Left lung (tissue), 10 donors: ENCODE results near the gene FBXO31. TPM values are rescaled to one million over a fixed set of nuclear protein-coding genes. Genes with fewer than 3 reads are reported as not detected.
A peak's percentile ranks its signal among the peaks of the same experiment; 100 is the strongest.

Experiments
- ATAC-seq: fragments of 200-7000 bp; cut with Tn5 transposase; one replicate; pipeline ENCODE4 v1.9.1; 2020; ENCODE audit warnings: moderate library complexity
- DNase-seq, 4 donors: peaks; one replicate each; pipeline ENCODE4 v3.0.0-alpha.2; 2013 to 2020
- H3K27ac ChIP-seq, 2 donors: fragments of 200-600 bp; sonication (generic) in 1 of 2; one replicate each; pipeline versions ENCODE4 v1.5.0 to v1.8.0; 2020 to 2021
- H3K27me3 ChIP-seq, 2 donors: fragments of 200-600 bp; sonication (generic) in 1 of 2; one replicate each; pipeline versions ENCODE4 v1.5.0 to v1.8.0; 2020 to 2021
- H3K36me3 ChIP-seq, 2 donors: fragments of 200-600 bp; sonication (generic) in 1 of 2; one replicate each; pipeline versions ENCODE4 v1.5.0 to v1.8.0; 2020 to 2021
- H3K4me1 ChIP-seq, 2 donors: fragments of 200-600 bp; one replicate each; pipeline ENCODE4 v1.8.0; 2021
- H3K4me3 ChIP-seq, 2 donors: fragments of 200-600 bp; sonication (generic) in 1 of 2; one replicate each; pipeline versions ENCODE4 v1.5.0 to v1.8.0; 2020 to 2021; ENCODE audit warnings: mild to moderate bottlenecking in 1 of 2
- H3K9me3 ChIP-seq, 2 donors: fragments of 200-600 bp; sonication (generic) in 1 of 2; one replicate each; pipeline versions ENCODE4 v1.5.0 to v1.8.0; 2020 to 2021
- CTCF ChIP-seq, 2 donors: fragments of 200-600 bp; sonication (generic) in 1 of 2; IDR thresholded peaks; one replicate each; pipeline versions ENCODE4 v1.5.0 to v1.8.0; 2021; ENCODE audit warnings: antibody characterized with exemption in 2 of 2
- intact Hi-C, 2 donors: fragments of 100-400 bp; cut with DNase I; formaldehyde crosslinking; loops; one replicate each; pipeline versions ENCODE4 v1.11.2 to v1.14.2; 2022
- polyA plus RNA-seq, 6 donors: library from polyadenylated mRNA; unstranded; fragments of 120-200 nt; gene quantifications; one replicate each; pipeline ENCODE4 v1.2.1, GENCODE V29; 2013; ENCODE audit not compliant: insufficient read length in 6 of 6
- total RNA-seq, 2 donors: library from RNA; stranded (reverse); fragmentation: NEBNext Ultra II Directional; extraction: Animal tissue kit (Norgen Biotek cat#: 25700); gene quantifications; one replicate each; pipeline ENCODE4 v1.2.1, GENCODE V29; 2021
- donor health status: DM: no; HTN: yes; CAD: no.
- donor health status: DM: no; HTN: no; CAD: no.

Gene FBXO31
- total and polyA plus RNA-seq, 8 donors: 21.0 to 25.8 (median 23.0) TPM

GRCh38 chr16:87369796-87370719, 13.5 kb downstream of the FBXO31 start:
- H3K27me3 ChIP-seq: no peaks in the 10 kb centered on the region
- DNase-seq (peak in 1 of 4 donors; percentile 67), ATAC-seq (peak; percentile 31)
- H3K4me3 ChIP-seq: no peak overlapping the region
- H3K4me1 ChIP-seq: peaks cover 0 to 11% of the 10 kb centered on the region in 2 donors
- no peak overlapping the region for H3K27ac ChIP-seq
- no peak for TF ChIP-seq CTCF (IDR thresholded peaks at IDR 0.05)
- peaks cover 0 to 6% of the 10 kb centered on the region in 2 donors for H3K36me3 ChIP-seq
- intact Hi-C loops: no loop called here
- no peaks in the 10 kb centered on the region for H3K9me3 ChIP-seq

DNA sequence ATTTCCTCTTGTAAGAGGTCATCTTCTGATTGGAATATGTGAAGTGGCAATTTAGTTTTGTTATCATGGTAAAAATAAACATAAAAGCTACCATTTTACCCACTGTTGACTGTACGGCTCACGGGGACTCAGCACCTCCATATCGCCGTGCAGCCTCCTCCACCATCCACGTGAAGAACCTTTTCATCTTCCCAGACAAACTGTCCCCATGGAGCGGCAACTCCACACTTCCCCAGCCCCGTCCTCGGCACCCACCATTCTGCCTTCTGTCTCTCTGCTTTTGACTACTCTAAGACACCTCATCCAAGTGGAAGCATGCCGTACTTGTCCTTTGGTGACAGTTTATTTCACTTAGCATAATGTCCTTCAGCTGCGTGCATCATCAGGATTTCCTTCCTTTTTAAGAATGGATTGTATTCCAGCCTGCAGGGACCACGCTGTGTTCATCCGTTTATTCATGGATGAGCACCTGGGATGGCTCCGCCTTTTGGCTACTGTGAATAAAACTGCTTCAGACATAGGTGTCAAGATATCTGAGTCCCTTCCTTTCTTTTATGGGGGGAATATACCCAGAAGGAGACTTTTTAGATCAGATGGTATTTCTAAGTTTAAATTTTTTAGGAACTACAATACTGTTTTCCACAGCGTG, 14.3 kb downstream of the FBXO31 start:
- Histone ChIP-seq H3K27me3 (no peaks in the 10 kb centered on the region), H3K4me3 (no peak overlapping the region), H3K27ac (no peak overlapping the region), H3K9me3 (no peaks in the 10 kb centered on the region), H3K4me1 (peaks cover 4 to 16% of the 10 kb centered on the region in 2 donors), H3K36me3 (peaks cover 0 to 6% of the 10 kb centered on the region in 2 donors)
- no peak for TF ChIP-seq CTCF (IDR thresholded peaks at IDR 0.05)
- intact Hi-C loops: no loop called here
- DNase-seq (peak in 1 of 4 donors; percentile 13), ATAC-seq (no peak)

GRCh38 chr16:87368029-87368770, 15.4 kb downstream of the FBXO31 start:
- DNase-seq (peak in 1 of 4 donors; percentile 24), ATAC-seq (no peak)
- Histone ChIP-seq H3K27ac (no peak overlapping the region), H3K4me1 (peaks cover 4 to 21% of the 10 kb centered on the region in 2 donors), H3K36me3 (peaks cover 0 to 6% of the 10 kb centered on the region in 2 donors), H3K9me3 (no peaks in the 10 kb centered on the region), H3K4me3 (no peak overlapping the region), H3K27me3 (no peaks in the 10 kb centered on the region)
- intact Hi-C loops: no loop called here
- TF ChIP-seq CTCF (IDR thresholded peaks at IDR 0.05): no peak

GRCh38 chr16:87367529-87367928, 16.0 kb downstream of the FBXO31 start:
- ATAC-seq (no peak), DNase-seq (peak in 1 of 4 donors; percentile 19)
- Histone ChIP-seq H3K9me3 (no peaks in the 10 kb centered on the region), H3K4me3 (no peak overlapping the region), H3K4me1 (peaks cover 4 to 21% of the 10 kb centered on the region in 2 donors), H3K27me3 (no peaks in the 10 kb centered on the region), H3K36me3 (peaks cover 0 to 6% of the 10 kb centered on the region in 2 donors), H3K27ac (no peak overlapping the region)
- intact Hi-C loops: no loop called here
- TF ChIP-seq CTCF (IDR thresholded peaks at IDR 0.05): no peak
